ENCODE results near the gene MAD1L1. TPM values are rescaled to one million over a fixed set of nuclear protein-coding genes. Genes with fewer than 3 reads are reported as not detected.

The MAD1L1 gene
- total and polyA plus RNA-seq, 2 of the 4 experiments (the other 2 are of a cell fraction), result 29.0 to 40.9 TPM

GRCh38 chr7:2001601-2002442 is 230.9 kb downstream of the MAD1L1 start:
- Histone ChIP-seq H4K8ac (ENCODE audit: low read depth in 2 of 2, low read length in 2 of 2) (no peak overlapping the region), H2BK15ac (ENCODE audit: low read depth, low read length) (no peak overlapping the region), H2AFZ (replicated peaks; ENCODE audit: low read length, poor library complexity) (no peak overlapping the region), H2BK20ac (ENCODE audit: low read depth, low read length) (no peak overlapping the region), H3K56ac (ENCODE audit: extremely low read depth, insufficient read depth, low read length) (no peak overlapping the region), H3K18ac (ENCODE audit: low read depth, low read length) (no peak overlapping the region), H3K23ac (ENCODE audit: low read depth, low read length) (no peak overlapping the region), H2BK120ac (ENCODE audit: low read depth, low read length) (no peak overlapping the region), H3K9ac (ENCODE audit: low read depth, low read length) (no peak overlapping the region), H3K14ac (replicated peaks; ENCODE audit: low read depth, low read length) (no peak overlapping the region), H2AK9ac (replicated peaks; ENCODE audit: low read depth, low read length, poor library complexity) (no peak overlapping the region), H3K4me3 (ENCODE audit: insufficient read depth, low read depth, low read length) (no peak overlapping the region), H3K4ac (ENCODE audit: low read depth, low read length) (no peak overlapping the region), H4K5ac (ENCODE audit: low read depth, low read length) (no peak overlapping the region), H3K9me1 (ENCODE audit: insufficient read depth, low read length) (no peaks in the 10 kb centered on the region), H2BK5ac (ENCODE audit: low read depth, low read length, poor library complexity, severe bottlenecking) (no peak overlapping the region), H2AK5ac (ENCODE audit: low read depth, low read length) (no peak overlapping the region), H3K27me3 (ENCODE audit: control insufficient read depth, insufficient read depth, low read length) (no peaks in the 10 kb centered on the region), H3K4me1 (ENCODE audit: control insufficient read depth, insufficient read depth, low read length) (no peaks in the 10 kb centered on the region), H4K20me1 (ENCODE audit: insufficient read depth, low read length) (no peaks in the 10 kb centered on the region; the same call in 1 of the 2 replicates), H3K36me3 (ENCODE audit: control insufficient read depth, insufficient read depth, low read length) (no peaks in the 10 kb centered on the region; the same call in 1 of the 2 replicates), H4K91ac (ENCODE audit: insufficient read depth, low read depth, low read length) (no peak overlapping the region), H3K9me3 (ENCODE audit: control insufficient read depth, insufficient read depth, low read length) (no peaks in the 10 kb centered on the region), H3K27ac (ENCODE audit: insufficient read depth, low read length) (no peak overlapping the region), H3K79me1 (ENCODE audit: low read depth in 1 of 2, low read length in 2 of 2) (peaks cover 0 to 4% of the 10 kb centered on the region in 2 experiments; a peak in 1 of 4 replicates), H3K4me2 (ENCODE audit: low read depth, low read length) (no peak overlapping the region)
- dilution Hi-C loops (cut with HindIII; ENCODE audit: low sequenced_read_pairs, unreplicated experiment), result no loop called here
- in situ Hi-C loops (cut with MboI; ENCODE audit: low sequenced_read_pairs), result no loop called here
- TF ChIP-seq ELK1 (IDR thresholded peaks at IDR 0.05; ENCODE audit: borderline replicate concordance, low read depth, low read length), result no peak
- TF ChIP-seq CEBPB (IDR thresholded peaks at IDR 0.05; ENCODE audit: low read depth, low read length), result no peak
- TF ChIP-seq RAD21 (IDR thresholded peaks at IDR 0.05; ENCODE audit: low read length), result no peak
- TF ChIP-seq SMC3 (IDR thresholded peaks at IDR 0.05; ENCODE audit: low read depth, low read length), result no peak
- no peak for TF ChIP-seq NFE2L2 (IDR thresholded peaks at IDR 0.05; ENCODE audit: low read depth, low read length)
- no peak for TF ChIP-seq RFX5 (IDR thresholded peaks at IDR 0.05; ENCODE audit: low read depth, low read length)
- TF ChIP-seq BHLHE40 (IDR thresholded peaks at IDR 0.05; ENCODE audit: low read depth, low read length), result no peak
- TF ChIP-seq USF2 (IDR thresholded peaks at IDR 0.05; ENCODE audit: low read depth, low read length), result no peak
- no peak for TF ChIP-seq MXI1 (IDR thresholded peaks at IDR 0.05; ENCODE audit: borderline replicate concordance, low read depth, low read length)
- TF ChIP-seq RCOR1 (IDR thresholded peaks at IDR 0.05; ENCODE audit: insufficient replicate concordance, low read length), result no peak
- DNase-seq, result no peak
- intact Hi-C loops (cut with micrococcal nuclease), result no loop called here
- no TSS peak for BruUV-seq (replicated peaks)
- 88% methylated on average over 26 of the region's 33 CpGs; no CpG with 5 or more reads in 1 of the 2 experiments for WGBS, 2 experiments (ENCODE audit: extremely low coverage in 2 of 2, insufficient read length in 1 of 2)
- CTCF ChIA-PET, result no interaction called here
- POLR2A ChIA-PET (ENCODE audit: unreplicated experiment), result no interaction called here
- ATAC-seq (ENCODE audit: low read depth), result no peak
